Parathyroid adenoma (tissue), 2 donors: ENCODE data around the gene RNF114.

Source experiments
- H2AFZ ChIP-seq: fragments of 300-600 bp; sonication (generic); one replicate; pipeline ENCODE4 v1.7.0; 2017; ENCODE audit warnings: antibody characterized with exemption, mild to moderate bottlenecking
- H3K27ac ChIP-seq: fragments of 300-600 bp; sonication (generic); one replicate; pipeline ENCODE4 v1.7.0; 2017
- H3K27me3 ChIP-seq: fragments of 300-600 bp; sonication (generic); one replicate; pipeline ENCODE4 v1.7.0; 2017; ENCODE audit warnings: low read length; ENCODE audit not compliant: control insufficient read depth, insufficient read depth
- H3K36me3 ChIP-seq: fragments of 300-600 bp; sonication (generic); one replicate; pipeline ENCODE4 v1.7.0; 2017; ENCODE audit warnings: low read length; ENCODE audit not compliant: control insufficient read depth, insufficient read depth
- H3K4me1 ChIP-seq: fragments of 300-600 bp; sonication (generic); one replicate; pipeline ENCODE4 v1.7.0; 2017; ENCODE audit warnings: control low read depth
- H3K4me2 ChIP-seq: fragments of 300-600 bp; sonication (generic); one replicate; pipeline ENCODE4 v1.7.0; 2017; ENCODE audit warnings: low read length
- H3K4me3 ChIP-seq: fragments of 300-600 bp; sonication (generic); one replicate; pipeline ENCODE4 v1.7.0; 2017; ENCODE audit warnings: low read depth, low read length
- H3K79me2 ChIP-seq: fragments of 300-600 bp; sonication (generic); one replicate; pipeline ENCODE4 v1.7.0; 2017; ENCODE audit warnings: control low read depth
- H3K9ac ChIP-seq: fragments of 300-600 bp; sonication (generic); one replicate; pipeline ENCODE4 v1.7.0; 2017; ENCODE audit warnings: mild to moderate bottlenecking
- H3K9me3 ChIP-seq: fragments of 300-600 bp; sonication (generic); one replicate; pipeline ENCODE4 v1.7.0; 2017; ENCODE audit warnings: low read length; ENCODE audit not compliant: control insufficient read depth
- CTCF ChIP-seq: fragments of 300-600 bp; sonication (generic); IDR thresholded peaks from one replicate; pipeline ENCODE4 v1.7.0; 2017; ENCODE audit warnings: antibody characterized with exemption, mild to moderate bottlenecking
- donor health status: primary hyperparathyroidism.

Gene RNF114

GRCh38 chr20:49889001-49889934, 46.9 kb upstream of the RNF114 start:
- no peak overlapping the region for H3K27ac ChIP-seq
- no peak overlapping the region for H3K4me2 ChIP-seq
- H3K36me3 ChIP-seq, result no peaks in the 10 kb centered on the region
- H2AFZ ChIP-seq, result no peak overlapping the region
- no peaks in the 10 kb centered on the region for H3K4me1 ChIP-seq
- H3K9ac ChIP-seq, result no peak overlapping the region
- no peaks in the 10 kb centered on the region for H3K79me2 ChIP-seq
- H3K27me3 ChIP-seq, result no peaks in the 10 kb centered on the region
- H3K9me3 ChIP-seq, result no peaks in the 10 kb centered on the region
- no peak overlapping the region for H3K4me3 ChIP-seq
- TF ChIP-seq CTCF, result no peak

GRCh38 chr20:49889935-49890333, 46.3 kb upstream of the RNF114 start:
- Histone ChIP-seq H3K79me2 (no peaks in the 10 kb centered on the region), H3K4me3 (no peak overlapping the region), H3K36me3 (no peaks in the 10 kb centered on the region), H3K9ac (no peak overlapping the region), H3K4me1 (no peaks in the 10 kb centered on the region), H2AFZ (no peak overlapping the region), H3K27ac (no peak overlapping the region), H3K4me2 (no peak overlapping the region), H3K27me3 (no peaks in the 10 kb centered on the region), H3K9me3 (no peaks in the 10 kb centered on the region)
- TF ChIP-seq CTCF, result peak; percentile 24

- Histone ChIP-seq H3K27me3 (no peaks in the 10 kb centered on the region), H2AFZ (no peak overlapping the region), H3K4me3 (no peak overlapping the region), H3K9me3 (no peaks in the 10 kb centered on the region), H3K27ac (no peak overlapping the region), H3K79me2 (no peaks in the 10 kb centered on the region), H3K4me1 (no peaks in the 10 kb centered on the region), H3K4me2 (no peak overlapping the region), H3K9ac (no peak overlapping the region), H3K36me3 (no peaks in the 10 kb centered on the region)
- no peak for TF ChIP-seq CTCF
Measured at GRCh38 chr20:49890471-49891361, 45.5 kb upstream of the RNF114 start.

GRCh38 chr20:49891476-49892110, 44.6 kb upstream of the RNF114 start:
- Histone ChIP-seq H3K4me3 (no peak overlapping the region), H3K4me1 (no peaks in the 10 kb centered on the region), H3K27me3 (no peaks in the 10 kb centered on the region), H3K4me2 (no peak overlapping the region), H3K36me3 (no peaks in the 10 kb centered on the region), H3K9ac (no peak overlapping the region), H3K27ac (no peak overlapping the region), H3K79me2 (peaks cover 3% of the 10 kb centered on the region), H2AFZ (no peak overlapping the region), H3K9me3 (no peaks in the 10 kb centered on the region)
- TF ChIP-seq CTCF, result no peak
